Stimulated activated CD4-positive, alpha-beta T cell treated with anti-CD3 and anti-CD28 coated beads, Interleukin-2, amount 100 ng/mL, for 4 hours (primary cell): ENCODE results near the gene LRRC53.

Source experiments
- DNase-seq: peaks from one replicate; pipeline ENCODE4 v3.0.0-alpha.2; 2020; ENCODE audit warnings: low read depth

The LRRC53 gene

GRCh38 chr1:74512170-74512915 is at the start of gene LRRC53:
Gene LRRC53, minus strand, starts transcription at chr1:74512611. Its CDS starts 29,262 bp downstream, at chr1:74483349.
- no peak for DNase-seq

- DNase-seq, result no peak
Measured at GRCh38 chr1:74549932-74550331, 37.5 kb upstream of the LRRC53 start.

GRCh38 chr1:74548961-74549750 is 36.7 kb upstream of the LRRC53 start:
- DNase-seq, result no peak

- no peak for DNase-seq
Measured at GRCh38 chr1:74545821-74546220, 33.4 kb upstream of the LRRC53 start.

GRCh38 chr1:74534241-74534640 is 21.8 kb upstream of the LRRC53 start:
- DNase-seq, result no peak

- no peak for DNase-seq
Measured at GRCh38 chr1:74531796-74532195, 19.4 kb upstream of the LRRC53 start.

GRCh38 chr1:74530892-74531291 is 18.5 kb upstream of the LRRC53 start:
- DNase-seq, result no peak

GRCh38 chr1:74528123-74528522 is 15.7 kb upstream of the LRRC53 start:
- no peak for DNase-seq

GRCh38 chr1:74526708-74527107 is 14.3 kb upstream of the LRRC53 start:
- DNase-seq, result no peak

GRCh38 chr1:74523873-74524480 is 11.6 kb upstream of the LRRC53 start:
- no peak for DNase-seq

GRCh38 chr1:74522148-74522547 is 9.7 kb upstream of the LRRC53 start:
- DNase-seq, result no peak

GRCh38 chr1:74517599-74518051 is 5.2 kb upstream of the LRRC53 start:
- DNase-seq, result no peak

GRCh38 chr1:74513411-74514300 is 1.2 kb upstream of the LRRC53 start:
- DNase-seq, result no peak

GRCh38 chr1:74508449-74508848 is 4.0 kb downstream of the LRRC53 start:
- no peak for DNase-seq

- DNase-seq, result no peak
Measured at GRCh38 chr1:74505928-74506710, 6.3 kb downstream of the LRRC53 start.

- no peak for DNase-seq
Measured at GRCh38 chr1:74504933-74505512, 7.4 kb downstream of the LRRC53 start.

GRCh38 chr1:74504125-74504932 is 8.1 kb downstream of the LRRC53 start:
- peak; percentile 3 for DNase-seq

GRCh38 chr1:74502858-74503257 is 9.6 kb downstream of the LRRC53 start:
- no peak for DNase-seq

GRCh38 chr1:74502432-74502831 is 10.0 kb downstream of the LRRC53 start:
- no peak for DNase-seq

GRCh38 chr1:74498901-74499300 is 13.5 kb downstream of the LRRC53 start:
- DNase-seq, result no peak
